HG03097 (cell line): ENCODE measurements around the gene MMADHC.

Experiments
- ATAC-seq: cut with Tn5 transposase; IDR thresholded peaks from one replicate; pipeline ENCODE4 v1.9.1; 2021; ENCODE audit not compliant: unreplicated experiment, low FRiP score

The MMADHC gene

GRCh38 chr2:149559341-149560068 lies 28.1 kb downstream of the MMADHC start:
- no peak for ATAC-seq

GRCh38 chr2:149556452-149556851 lies 31.1 kb downstream of the MMADHC start:
- no peak for ATAC-seq

GRCh38 chr2:149552830-149553229 lies 34.7 kb downstream of the MMADHC start:
- ATAC-seq, result no peak

GRCh38 chr2:149552226-149552625 lies 35.3 kb downstream of the MMADHC start:
- ATAC-seq, result no peak

- no peak for ATAC-seq
Observed at GRCh38 chr2:149544692-149545091, 42.9 kb downstream of the MMADHC start.

- ATAC-seq, result no peak
Observed at GRCh38 chr2:149543845-149544244, 43.7 kb downstream of the MMADHC start.

GRCh38 chr2:149540138-149540537 lies 47.4 kb downstream of the MMADHC start:
- ATAC-seq, result no peak

- ATAC-seq, result no peak
Observed at GRCh38 chr2:149538138-149538833, 49.3 kb downstream of the MMADHC start.

GRCh38 chr2:149537092-149537726 lies 50.4 kb downstream of the MMADHC start:
- ATAC-seq, result no peak

GRCh38 chr2:149536649-149537048 lies 50.9 kb downstream of the MMADHC start:
- no peak for ATAC-seq

- no peak for ATAC-seq
Observed at GRCh38 chr2:149534674-149535073, 52.9 kb downstream of the MMADHC start.

- ATAC-seq, result no peak
Observed at GRCh38 chr2:149528983-149529382, 58.6 kb downstream of the MMADHC start.

- no peak for ATAC-seq
Observed at GRCh38 chr2:149527998-149528755, 59.4 kb downstream of the MMADHC start.

GRCh38 chr2:149526689-149527088 lies 60.9 kb downstream of the MMADHC start:
- no peak for ATAC-seq

- ATAC-seq, result no peak
Observed at GRCh38 chr2:149525323-149525722, 62.3 kb downstream of the MMADHC start.
